Keratinocyte (primary cell): Measurements from ENCODE around the gene TMEM181.

Experiments used
- EZH2 ChIP-seq: IDR thresholded peaks from one replicate; pipeline ENCODE4 v1.6.1; 2012; ENCODE audit warnings: inconsistent platforms, mild to moderate bottlenecking, low read length, moderate library complexity
- TF ChIP-seq, protein P1 (sequence below), 3 experiments: IDR thresholded peaks in 1 of 3; conservative IDR thresholded peaks in 1 of 3; optimal IDR thresholded peaks in 1 of 3; 2 replicates in 2 of 3; 3 replicates in 1 of 3; pipeline versions ENCODE3 to v1.5.1; 2011; ENCODE audit warnings: low read length in 3 of 3, mild to moderate bottlenecking in 3 of 3, moderate library complexity in 2 of 3, control low read depth in 1 of 3, inconsistent platforms in 1 of 3; ENCODE audit not compliant: insufficient read depth in 2 of 3; ENCODE audit errors: extremely low read depth in 1 of 3

DNA sequence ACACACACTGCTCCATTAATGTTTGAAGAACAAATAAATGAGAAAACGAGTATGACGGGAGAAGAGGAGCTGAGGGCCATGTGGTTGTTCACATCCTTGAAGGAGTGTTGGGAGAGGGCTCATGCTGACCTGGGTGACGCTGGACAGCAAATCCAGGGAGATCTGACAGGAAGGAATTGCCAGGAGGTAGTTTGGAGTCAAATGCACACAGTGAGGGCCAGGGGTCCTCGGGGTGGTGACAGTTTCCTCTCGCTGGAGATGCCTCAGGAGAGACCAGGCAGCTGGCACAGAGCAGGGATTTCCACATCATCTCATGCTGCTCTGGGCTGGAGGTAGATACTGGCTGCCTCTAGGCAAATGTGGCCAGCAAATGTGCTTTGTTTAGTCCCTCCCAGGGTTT, 2.0 kb upstream of the TMEM181 start:
- no peak for TF ChIP-seq EZH2
- TF ChIP-seq, protein P1, sequence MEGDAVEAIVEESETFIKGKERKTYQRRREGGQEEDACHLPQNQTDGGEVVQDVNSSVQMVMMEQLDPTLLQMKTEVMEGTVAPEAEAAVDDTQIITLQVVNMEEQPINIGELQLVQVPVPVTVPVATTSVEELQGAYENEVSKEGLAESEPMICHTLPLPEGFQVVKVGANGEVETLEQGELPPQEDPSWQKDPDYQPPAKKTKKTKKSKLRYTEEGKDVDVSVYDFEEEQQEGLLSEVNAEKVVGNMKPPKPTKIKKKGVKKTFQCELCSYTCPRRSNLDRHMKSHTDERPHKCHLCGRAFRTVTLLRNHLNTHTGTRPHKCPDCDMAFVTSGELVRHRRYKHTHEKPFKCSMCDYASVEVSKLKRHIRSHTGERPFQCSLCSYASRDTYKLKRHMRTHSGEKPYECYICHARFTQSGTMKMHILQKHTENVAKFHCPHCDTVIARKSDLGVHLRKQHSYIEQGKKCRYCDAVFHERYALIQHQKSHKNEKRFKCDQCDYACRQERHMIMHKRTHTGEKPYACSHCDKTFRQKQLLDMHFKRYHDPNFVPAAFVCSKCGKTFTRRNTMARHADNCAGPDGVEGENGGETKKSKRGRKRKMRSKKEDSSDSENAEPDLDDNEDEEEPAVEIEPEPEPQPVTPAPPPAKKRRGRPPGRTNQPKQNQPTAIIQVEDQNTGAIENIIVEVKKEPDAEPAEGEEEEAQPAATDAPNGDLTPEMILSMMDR (optimal IDR thresholded peaks at IDR 0.05 in 1 of 3, IDR thresholded peaks at IDR 0.05 in 1 of 3, conservative IDR thresholded peaks at IDR 0.05 in 1 of 3; ENCODE audit: extremely low read depth in 1 of 3, insufficient read depth in 2 of 3, low read length in 3 of 3), result no peak
